CD4-positive, alpha-beta T cell treated with Interleukin-21 for 1 hour (primary cell): ENCODE results near the gene HOXB4.

Experiments used
- DNase-seq: peaks from one replicate; pipeline ENCODE4 v3.0.0-alpha.2; 2020

Gene HOXB4

DNA sequence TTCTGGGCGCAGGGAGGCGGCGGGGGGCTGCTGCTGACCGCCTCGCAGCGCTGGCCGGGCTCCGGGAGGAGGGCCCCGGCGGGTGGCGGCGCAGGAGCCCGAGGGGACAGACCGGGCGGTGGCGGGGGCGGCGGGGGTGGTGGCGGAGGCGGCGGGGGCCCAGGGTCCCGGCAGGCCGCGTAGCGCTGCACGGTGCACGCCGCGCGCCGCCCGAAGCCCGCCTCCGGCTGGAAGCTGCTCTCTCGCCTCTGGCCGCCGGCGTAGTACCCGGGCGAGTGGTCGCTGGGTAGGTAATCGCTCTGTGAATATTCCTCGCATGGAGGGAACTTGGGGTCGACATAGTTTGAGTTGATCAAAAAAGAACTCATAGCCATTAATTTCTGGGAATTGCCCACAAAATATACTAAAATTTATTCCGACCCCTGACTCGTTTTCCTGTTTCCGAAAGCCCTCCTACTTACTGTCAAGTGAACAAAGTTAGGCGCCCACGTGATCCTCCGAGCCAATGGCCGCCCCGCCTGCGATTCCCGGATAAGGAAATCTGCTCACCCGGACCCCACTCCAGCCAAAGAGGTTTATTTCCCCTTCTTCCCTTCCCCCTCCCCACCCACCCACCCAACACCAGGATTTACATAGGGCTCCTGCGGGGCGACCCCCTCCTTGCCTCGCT is at the start of gene HOXB4:
Gene HOXB4, minus strand, starts transcription at position 405 of the 670 bp plus-strand sequence. Its CDS starts 31 bp downstream, at position 374.
- DNase-seq: peak; percentile 76

DNA sequence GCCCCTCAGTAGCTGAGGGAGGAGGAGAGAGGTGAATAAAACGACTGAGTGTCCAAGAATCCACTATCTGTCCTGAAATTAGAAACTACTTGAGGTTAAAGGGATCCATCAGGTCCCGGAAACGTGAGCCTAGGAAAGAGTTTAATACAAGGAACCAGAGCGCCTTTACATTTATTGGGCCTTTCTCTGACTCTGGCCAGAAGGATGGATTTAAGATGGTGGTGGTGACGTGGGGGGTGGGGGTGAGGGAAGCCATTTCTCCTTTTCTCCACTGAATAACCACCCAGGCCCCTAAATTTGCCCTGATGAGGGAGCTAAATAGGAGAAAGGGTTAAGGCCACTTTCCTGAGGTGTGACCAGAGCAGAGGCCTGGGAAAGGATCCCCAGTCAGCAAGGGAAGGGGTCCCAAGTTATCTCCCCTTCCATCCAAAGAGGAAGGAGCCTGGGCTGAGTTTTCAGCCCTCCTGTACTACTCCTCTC is 49.0 kb upstream of the HOXB4 start:
- no peak for DNase-seq

DNA sequence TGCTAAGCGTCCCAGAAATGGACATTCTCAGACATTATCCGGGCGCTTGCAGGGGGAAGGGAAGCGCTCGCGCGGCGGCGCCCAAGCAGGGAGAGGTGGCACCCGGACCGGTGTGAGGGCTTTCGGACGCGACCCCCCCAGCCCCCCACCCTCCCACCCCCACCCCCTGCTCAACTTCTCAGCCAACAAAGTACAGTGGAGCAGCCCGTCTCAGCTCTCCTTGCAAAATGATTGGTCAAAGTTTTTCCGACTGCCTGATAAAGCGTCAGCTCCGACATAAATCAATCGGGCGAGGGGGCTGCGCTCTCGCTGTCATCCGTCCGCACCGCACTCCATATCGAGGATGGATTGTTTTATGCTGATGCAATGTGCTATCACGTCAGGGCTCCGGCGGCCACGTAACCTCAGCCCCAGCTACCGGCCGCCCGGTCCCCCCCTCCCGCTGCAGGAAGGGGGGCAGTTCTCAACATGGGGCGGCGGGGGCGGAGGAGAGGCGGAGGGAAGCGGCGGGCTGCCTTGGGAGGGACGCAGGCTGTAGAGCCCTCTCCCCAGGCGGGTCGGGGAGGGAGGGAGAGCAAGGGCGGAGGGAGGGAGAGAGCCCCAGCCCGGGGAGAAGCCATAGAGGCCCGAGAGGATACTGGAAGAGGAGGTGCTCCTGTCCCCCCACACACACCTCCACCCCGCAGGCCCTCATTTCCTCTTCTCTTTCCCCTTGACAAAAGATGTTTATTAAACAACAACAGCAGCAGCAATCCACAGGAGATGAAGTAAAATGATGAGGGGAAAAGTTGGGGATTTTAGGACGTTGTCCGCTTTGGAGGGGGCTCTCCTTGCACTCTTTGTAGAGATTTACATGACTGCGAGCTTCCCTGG is 48.3 kb upstream of the HOXB4 start, which contains the start of gene HOXB9:
Gene HOXB9, minus strand, starts transcription at position 114 of the 873 bp plus-strand sequence. Its CDS starts 89 bp downstream, at position 25.
- peak; percentile 43 for DNase-seq

DNA sequence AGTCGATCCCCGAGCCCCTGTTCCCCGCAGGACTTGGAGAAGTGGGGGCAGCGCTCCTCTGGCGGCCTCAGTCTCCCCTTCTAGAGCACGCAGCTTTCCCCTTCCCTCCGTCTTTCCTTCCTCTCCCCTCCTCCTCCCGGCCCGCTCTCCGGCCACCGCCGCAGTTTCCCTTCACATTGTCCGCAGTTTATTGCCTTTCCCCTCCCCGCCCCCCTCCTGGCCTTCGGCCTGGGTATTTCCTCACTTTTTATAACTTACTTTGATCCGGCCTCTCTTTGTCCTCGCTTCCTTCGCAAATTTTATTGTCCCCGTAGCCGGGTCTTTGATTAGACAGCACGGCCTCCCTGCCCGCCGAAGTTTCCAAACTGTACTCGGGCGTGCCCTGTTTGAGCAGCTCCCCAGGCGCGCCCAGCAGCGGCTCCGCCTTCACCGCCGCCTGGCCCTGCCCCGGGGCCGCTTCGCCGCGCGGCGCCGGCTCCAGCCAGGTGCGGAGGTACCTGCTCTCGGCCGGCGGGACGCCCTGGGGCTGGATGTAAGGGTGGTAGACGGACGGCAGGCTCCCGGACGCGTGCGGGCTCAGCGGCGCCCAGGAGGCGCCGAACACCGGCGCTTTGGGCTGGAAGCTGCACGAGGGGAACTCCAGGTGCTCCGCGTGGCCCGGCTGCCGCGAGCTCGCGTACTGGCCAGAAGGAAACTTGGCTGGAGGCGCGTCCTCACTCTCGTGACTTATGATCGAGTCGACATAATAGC is 47.5 kb upstream of the HOXB4 start:
- DNase-seq: peak; percentile 35

DNA sequence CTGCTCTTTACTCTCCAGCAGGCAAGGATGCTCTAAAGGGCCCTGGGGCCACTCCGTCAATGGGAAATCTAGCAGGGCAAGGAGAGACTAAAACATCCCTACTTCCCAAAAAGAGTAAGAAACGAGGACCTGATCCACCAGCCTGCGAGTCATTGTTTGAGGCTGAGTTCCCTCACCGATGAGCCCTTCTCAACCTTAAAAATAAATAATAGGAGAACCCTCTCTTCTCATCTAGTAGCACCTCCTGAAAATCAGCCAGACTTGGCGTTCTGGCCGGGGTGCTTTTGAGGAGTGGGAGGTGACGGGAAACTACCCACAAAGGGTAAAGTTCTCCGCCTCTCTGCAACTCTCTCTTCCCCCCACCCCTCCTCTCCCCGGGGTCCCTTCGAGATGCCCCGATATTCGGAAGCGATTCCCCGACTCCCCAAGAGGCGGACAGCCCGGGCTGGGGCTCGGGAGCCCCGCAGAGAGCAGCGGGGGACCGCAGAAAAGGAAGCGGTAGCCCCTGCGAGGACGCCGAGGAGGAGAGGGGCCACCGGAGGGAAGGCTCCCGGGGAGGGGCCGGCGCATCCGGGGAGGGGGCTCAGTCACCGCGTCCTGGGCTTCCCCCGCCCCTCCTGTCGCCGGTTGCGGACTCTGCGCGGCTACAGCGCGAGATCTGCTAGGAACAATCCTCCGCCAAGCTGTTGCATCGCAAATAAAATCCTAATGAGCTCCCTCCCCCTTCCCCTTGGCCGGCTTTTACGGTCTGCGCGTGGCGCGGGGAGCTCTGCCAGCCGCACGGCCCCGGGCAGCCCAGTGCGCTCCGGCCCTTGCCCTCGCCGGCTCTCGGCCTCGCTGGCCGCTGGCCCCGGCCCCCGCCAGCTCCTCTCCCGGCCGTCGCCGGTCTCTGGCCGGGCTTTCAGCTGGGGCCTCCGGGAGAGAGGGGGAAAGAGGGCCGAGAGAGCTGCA is 46.7 kb upstream of the HOXB4 start:
- DNase-seq: peak; percentile 33

DNA sequence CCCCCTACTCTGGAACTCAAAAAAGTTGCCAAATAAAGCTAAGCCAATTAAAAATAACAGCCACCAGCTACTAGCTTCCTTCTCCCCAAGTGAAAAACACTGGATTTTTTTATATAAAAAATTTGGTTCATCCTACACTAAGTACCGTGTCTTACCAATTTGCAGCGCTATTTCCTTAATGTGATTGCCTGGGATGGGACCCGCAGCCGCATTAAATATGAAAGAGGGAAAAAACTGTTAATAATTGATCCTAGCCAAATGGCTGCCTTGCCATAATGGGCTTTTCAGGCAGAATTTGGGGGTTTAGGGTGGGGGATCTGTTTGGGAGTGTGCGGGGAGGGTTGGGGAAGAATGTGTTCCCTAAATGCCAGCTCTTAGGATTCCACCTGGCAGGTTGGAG is 46.0 kb upstream of the HOXB4 start:
- DNase-seq: no peak

DNA sequence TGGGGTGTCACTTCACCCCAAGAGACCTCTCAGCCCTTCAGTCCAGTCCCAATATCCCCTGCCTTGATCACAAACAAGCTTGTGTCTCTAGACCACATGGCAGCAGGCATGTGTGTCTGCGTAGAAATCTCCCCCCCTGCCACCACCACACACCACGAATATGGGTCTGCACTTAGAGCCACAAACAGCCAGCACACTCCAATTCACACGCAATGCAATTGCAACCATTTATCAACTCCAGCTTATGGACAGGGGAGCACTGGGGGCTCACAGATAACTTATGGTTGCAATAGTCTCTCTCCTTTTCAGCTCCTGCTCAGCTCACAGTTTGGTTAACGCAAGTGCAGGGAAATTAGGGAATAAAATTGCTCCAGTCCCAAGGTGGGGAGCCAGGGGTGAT is 45.4 kb upstream of the HOXB4 start:
- DNase-seq: no peak

DNA sequence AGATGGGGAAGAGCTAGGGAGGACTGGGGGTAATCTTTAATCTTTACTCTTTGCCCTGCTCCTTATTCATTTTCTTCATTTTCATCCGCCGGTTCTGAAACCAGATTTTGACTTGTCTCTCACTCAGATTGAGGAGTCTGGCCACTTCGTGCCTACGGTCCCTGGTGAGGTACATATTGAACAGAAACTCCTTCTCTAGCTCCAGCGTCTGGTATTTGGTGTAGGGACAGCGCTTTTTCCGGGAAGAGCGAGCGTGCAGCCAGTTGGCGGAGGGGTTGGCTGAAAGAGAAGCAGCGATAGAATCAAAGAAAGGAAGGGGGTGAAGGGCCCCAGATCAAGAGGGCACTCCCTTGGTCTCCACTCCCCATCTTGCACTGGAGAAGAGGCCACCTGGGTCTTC is 44.7 kb upstream of the HOXB4 start:
- DNase-seq: no peak

DNA sequence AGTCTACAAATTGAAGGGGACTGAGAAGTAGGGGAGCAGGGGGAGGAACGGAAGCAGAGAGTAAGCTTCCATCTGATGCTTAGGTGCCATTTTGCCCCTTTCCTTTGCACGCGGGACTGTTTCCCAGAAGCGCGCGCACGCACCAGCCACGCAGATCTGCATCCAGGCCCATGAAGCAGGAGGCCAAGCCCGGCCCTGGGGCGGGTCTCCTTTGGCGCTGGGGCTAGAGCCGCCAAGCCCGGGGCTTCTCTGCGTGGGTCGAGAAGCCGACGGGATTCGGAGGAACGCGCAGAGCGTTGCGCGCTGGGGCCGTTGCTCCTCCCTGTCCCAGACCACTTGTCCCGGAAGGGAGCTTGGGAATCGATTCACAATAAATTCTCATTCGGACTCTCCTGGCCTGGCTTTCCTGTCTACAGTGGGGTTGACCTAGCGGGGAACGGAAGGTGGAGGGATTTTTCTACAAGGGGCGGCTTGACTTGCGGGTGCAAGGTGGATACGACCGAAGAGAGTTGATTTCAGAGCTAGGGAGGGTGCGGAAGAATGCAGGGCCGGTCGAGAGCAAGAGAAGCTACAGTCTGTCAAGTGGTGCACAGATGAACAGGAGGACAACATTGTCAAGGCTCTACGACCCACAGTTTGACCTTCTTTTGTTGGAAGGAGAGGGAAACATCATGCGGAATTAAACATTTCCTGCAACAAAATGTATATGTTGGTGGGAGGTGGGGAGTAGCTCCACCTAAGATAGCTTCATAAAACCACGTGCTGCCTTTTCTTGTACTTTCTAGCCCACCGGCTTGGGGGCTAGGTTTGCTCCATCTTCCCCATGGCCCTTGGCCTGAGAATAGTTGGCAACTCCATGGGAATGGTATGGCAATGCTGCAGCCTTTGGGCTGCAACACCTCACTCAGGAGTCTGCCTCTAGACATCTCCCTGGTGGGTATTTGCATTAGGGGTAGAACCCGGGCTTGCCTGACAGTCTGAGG is 43.6 kb upstream of the HOXB4 start:
- DNase-seq: no peak

DNA sequence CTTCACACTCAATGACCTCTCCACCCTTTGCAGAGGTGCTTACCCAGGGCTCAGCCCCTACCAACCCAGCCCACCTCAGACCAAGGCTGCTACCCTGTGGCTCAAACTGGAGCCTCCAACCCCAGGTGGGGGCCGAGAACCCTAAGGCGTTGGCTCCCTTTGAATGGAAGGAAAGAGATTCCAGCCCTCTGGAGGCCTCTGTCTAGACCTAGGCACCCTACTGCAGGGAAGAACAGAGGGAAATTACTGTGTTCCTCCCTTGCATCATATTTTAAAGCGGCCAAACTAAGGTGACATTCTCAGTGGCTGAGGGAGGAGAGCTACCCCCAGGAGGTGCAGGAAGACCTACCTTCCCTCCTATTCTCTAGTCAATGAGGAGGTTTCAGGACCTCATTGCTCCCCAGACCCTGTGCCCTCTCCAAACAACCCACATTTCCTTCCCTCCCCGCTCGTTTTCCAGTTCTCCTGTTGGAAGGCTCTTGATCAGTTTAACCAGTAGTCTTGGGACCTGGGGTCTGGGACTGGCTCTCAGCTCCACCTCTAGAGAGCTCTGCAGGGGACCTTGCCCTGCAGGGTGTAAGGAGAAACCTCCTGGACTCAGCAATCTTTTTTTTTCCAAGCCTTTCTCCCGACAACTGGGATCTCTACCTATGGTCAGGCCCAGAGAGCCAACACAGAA is 42.5 kb upstream of the HOXB4 start:
- no peak for DNase-seq

DNA sequence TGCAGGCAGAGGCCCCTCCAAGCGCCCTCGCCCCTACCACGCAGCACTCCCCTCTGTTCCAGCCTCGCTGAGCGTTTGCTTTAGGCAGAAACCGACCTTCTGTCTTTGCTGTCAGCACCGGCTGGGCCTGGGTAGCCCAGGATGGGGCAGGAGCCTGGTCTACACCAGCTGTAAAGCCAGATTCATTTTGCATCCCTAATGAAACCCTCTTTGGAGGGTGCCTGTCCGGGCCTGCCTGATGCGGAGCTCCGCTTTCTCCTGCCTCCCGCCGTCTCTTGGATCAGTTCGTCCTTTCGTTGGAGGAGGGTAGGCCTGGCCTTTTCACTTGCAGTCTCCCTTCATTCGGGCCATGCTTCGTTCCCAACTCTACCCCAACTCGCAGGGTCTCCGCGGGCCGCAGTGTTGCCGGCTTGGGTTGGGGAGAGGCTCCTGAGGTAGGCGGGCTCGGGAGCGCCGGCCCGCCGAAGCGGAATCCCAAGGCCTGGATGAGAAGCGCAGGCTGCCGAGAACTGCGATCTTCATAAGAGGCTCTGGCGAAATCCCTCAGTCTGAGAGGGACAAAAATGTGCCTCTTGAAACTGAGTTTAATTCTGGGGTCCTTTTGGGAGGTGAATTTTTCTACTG is 41.8 kb upstream of the HOXB4 start:
- no peak for DNase-seq

DNA sequence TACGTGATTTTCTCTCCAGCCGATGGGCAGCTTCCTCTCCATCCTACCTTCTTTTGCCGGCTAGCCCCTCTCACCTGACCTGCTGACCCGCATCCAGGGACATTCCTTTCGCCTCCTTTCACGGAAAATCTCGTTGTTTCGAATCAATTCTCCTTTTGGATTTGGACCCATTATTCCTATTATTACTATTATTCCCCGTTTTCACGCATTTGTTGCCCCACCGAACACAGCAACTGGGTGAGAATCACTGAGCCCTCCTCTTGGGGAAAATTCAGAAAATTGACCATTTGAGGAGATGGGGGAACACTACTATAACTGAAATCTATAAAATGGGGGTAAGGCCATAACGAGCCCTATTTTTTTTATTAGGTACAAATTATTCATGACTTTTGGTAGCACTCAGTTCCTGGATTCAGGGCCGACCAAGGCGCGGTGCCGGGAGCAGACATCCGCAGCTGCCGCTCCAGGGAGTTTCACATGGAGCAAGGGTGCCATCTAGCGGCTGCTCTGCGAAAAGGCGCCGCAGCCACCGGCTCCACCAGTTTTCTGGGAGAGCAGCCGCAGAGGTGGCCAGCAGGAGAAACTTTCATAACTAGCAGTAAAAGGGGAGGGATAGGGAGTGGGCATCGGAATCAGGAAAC is 40.2 kb upstream of the HOXB4 start:
- peak; percentile 85 for DNase-seq

DNA sequence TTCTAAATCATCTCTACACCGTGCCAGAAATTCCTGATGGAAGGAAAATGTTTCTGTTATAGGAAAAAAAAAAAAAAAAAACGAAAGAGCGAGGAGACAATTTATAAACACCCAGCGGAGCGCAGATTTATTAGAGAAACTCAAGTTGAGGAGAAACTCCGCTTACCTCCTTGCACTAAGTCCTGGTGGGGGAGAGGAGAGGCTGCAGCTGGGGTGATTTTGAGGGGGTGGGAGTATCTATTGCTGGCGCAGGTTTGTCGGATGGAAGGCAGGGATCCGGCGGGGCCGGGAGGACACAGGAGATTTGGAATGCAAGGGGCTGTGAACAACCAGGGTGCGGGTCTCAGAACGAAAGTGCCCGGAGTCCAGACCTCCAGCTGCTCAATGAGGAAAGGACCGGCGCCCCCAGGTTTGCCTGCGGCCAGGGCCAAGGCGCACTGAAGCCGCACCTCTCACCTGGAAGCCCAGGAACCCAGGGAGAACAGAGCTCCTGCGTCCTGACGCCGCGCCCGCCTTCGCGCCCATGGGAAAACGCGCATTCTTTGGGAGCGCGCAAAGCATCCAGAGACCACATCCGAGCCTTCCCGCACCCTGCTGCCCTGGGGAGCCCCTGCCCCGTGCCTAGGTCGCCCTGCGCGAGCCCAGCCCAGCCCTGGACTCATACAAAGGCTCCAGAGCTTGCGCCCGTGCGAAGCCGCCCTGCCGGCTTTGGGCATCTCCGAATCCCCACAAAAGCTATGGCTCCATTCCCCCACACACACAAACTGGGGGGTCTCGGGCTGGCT is 39.5 kb upstream of the HOXB4 start:
- no peak for DNase-seq

DNA sequence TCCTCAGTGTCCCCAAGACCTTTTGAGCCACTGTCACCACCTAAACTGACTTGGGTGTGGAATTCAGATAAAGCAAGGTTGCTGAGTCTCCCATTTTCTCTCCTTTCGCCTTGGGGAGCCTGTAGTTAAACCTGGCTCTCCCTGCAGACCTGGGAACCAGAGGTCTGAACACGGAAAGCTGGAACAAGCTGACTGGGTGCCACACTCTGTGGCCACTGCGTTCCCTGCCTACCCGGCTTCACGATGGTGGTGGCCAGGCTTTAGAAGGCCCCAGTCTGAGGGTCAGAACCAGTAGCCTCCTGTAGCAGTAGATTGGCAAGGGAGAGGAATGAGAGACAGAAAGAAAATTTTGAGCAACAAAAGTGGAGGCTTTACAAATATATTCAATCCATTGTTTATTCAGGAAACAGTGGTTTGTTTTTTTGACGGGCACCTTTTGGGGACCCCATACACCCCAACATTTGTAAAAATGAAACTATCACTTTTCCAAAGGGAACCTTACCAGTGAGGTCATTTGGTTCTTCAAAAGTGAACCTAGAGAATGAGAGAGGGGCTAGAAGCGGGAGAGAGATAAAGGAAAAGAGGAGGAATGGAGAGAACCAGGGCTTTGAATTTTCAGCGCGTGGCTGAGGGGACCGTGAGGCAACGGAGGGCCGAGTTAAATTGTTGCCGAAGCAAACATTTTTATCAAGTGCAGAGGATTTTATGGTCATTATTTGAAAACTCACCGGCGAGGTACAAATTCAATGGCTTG is 38.7 kb upstream of the HOXB4 start:
- DNase-seq: no peak

DNA sequence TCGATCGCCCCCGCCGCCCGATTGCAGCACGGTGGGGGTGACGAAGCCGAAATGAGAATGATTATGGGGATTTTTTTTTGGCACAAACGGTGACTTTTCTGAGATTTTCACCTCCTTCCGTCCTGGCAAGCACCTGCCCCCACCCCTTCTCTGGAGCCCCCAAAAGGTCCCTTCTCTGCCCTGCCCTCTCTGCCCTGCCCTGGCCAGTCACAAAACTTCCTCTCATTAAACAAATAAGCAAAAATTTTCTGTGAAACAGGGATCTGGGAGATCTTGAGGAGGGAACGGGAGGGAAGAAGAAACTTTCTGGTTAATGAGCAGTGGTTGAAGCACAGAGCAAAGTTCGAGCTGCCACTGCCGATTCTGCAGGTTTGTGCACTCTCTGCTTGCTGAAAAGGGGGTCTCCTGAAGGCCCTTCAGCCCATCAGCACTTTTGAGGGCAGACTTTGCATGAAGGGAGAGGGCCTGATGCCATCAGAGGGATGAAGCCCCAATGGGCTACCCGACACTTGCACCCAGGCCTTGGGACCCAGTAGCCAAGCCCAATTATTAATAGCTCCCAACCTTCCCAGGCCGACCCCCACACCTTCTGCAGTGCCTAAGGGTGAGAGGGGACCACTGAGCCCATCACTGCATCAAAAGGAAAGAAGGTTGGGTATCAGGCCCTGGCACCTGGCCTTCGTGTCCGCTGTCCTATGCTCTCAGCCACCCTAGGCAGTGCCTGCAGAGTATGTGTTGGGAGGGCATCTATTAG is 38.0 kb upstream of the HOXB4 start:
- no peak for DNase-seq

DNA sequence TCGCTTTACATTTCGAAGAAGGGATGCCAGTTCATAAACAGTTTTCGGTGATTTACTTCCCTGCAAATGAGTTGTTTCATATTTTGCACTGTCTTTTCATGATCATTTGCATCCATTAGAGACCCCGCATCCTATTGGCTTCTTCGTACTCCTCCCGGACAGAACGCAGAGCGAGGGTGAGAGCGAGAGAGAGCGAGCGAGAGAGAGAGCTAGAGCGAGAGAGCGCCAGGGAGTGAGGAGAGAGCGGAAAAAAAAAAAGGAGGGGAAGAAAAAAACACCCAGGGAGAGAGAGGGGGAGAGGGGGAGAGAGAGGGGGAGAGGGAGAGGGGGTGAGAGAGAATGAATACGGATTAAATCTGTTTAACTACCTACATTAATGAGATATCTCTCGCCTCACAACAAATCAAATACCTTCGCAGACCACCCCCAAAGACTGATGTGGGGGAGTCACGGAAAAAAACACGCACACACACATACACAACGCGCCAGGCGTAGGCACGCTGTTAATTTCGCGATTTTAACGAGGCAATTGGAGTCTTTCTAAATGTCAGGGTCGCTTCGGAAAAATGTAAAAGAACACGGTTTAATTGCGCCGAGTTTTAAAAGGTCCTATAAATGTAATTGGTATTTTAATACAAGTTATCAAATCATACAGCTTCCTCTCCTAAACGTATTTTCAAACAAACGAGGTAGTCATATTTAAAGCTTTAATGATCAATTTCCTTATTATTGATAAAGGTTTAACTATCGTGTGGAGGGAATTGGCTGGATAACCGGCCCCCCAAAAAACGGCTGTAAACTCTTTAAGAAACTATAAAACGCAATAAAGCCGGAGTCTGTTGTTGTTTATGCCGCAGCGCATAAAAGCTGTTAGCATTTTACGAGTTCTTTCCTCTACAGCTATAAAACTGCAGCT is 37.2 kb upstream of the HOXB4 start, which contains the start of gene HOXB8:
Gene HOXB8, minus strand, starts transcription at position 246 of the 916 bp plus-strand sequence. CDS start 588 bp downstream, outside the sequence.
- no peak for DNase-seq
